Measurements from ENCODE around the gene ZNF211.

DNA sequence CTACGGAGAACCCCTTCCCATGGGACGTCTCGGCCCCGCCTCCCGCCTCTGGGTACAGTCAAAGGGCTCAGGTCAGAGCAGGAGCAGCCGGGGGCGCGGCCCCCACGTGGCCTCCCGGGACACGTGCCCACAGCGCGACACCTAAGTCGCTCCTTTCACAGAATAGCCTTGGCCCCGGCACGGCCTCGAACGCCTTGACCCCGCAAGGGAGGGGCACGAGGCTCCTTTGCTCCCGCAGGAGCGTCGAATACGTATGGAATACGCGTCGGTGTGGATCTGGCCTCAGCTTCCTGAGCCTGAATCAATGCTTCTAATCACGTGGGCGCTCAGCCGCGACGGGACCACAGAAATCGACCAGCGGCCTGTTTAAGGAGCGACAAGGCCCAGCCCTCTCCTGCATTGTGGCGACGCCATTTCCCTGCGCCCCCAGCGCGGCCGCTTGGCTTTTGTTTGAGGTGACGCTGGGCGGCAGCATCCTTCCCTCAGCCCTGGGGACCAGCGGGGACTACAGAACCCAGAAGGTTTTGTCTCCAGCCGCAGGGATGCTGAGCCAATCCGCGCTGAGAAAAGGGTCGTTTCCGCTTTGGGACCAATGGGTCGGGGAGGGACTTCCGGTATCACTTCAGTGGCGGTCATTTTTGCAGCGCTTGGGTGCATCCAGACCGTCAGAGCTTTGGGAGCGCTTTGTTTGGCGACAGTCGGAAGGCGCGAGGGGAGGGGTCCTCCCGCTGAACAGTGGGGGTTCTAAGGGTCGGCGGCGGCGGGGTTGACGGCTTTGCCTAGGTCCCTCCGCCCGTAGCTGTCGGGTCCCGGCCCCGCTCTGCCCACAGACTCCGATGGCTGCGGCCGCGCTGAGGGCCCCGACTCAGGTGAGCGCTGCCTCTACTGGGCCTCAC lies 49.2 kb upstream of the ZNF211 start, which contains the start of gene ZIK1:
- TF ChIP-seq, protein P1, sequence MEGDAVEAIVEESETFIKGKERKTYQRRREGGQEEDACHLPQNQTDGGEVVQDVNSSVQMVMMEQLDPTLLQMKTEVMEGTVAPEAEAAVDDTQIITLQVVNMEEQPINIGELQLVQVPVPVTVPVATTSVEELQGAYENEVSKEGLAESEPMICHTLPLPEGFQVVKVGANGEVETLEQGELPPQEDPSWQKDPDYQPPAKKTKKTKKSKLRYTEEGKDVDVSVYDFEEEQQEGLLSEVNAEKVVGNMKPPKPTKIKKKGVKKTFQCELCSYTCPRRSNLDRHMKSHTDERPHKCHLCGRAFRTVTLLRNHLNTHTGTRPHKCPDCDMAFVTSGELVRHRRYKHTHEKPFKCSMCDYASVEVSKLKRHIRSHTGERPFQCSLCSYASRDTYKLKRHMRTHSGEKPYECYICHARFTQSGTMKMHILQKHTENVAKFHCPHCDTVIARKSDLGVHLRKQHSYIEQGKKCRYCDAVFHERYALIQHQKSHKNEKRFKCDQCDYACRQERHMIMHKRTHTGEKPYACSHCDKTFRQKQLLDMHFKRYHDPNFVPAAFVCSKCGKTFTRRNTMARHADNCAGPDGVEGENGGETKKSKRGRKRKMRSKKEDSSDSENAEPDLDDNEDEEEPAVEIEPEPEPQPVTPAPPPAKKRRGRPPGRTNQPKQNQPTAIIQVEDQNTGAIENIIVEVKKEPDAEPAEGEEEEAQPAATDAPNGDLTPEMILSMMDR (IDR thresholded peaks at IDR 0.05; ENCODE audit: low read depth, low read length), result no peak
- TF ChIP-seq EZH2phosphoT487 (IDR thresholded peaks at IDR 0.05; ENCODE audit: low read depth), result no peak
